ENCODE results near the gene TSPOAP1.

The TSPOAP1 gene

DNA sequence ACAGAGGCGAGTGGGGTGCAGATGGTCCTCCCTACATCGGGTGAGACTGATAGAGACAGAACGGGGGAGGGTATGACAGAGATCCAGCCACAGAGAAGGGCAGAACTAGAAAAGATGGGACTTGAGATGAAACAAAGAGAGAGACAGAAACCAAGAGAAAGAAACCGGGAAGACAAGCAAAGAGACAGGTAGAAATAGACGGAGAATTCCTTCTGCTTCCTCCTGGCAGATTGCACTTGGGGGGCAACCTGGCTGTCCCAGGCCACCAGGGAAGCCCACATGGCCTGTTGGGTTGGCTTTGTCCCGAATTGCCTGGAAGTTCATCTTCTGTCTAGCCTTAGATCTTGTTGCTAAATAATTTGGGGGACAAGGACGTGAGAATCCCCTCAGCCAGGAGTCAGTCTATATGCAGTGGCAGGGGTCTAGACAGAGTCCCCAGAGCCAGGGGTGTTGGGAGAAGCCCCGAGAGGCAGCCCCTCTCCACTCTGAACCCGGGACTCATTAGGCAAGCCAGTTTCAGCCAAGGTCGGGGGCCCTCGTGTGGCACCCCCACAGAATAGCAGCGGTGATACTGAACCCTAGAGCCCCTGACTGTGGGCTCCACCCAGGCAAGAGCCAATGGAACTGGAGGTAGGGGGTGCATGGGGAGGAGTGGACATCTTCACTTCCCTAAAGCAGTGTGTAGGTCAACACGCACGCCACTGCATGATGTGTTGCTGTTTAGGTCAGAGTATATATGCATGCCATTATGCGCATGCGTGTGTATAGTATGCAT is 627 bp upstream of the TSPOAP1 start:
- TF ChIP-seq, protein P1, sequence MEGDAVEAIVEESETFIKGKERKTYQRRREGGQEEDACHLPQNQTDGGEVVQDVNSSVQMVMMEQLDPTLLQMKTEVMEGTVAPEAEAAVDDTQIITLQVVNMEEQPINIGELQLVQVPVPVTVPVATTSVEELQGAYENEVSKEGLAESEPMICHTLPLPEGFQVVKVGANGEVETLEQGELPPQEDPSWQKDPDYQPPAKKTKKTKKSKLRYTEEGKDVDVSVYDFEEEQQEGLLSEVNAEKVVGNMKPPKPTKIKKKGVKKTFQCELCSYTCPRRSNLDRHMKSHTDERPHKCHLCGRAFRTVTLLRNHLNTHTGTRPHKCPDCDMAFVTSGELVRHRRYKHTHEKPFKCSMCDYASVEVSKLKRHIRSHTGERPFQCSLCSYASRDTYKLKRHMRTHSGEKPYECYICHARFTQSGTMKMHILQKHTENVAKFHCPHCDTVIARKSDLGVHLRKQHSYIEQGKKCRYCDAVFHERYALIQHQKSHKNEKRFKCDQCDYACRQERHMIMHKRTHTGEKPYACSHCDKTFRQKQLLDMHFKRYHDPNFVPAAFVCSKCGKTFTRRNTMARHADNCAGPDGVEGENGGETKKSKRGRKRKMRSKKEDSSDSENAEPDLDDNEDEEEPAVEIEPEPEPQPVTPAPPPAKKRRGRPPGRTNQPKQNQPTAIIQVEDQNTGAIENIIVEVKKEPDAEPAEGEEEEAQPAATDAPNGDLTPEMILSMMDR (IDR thresholded peaks at IDR 0.05; ENCODE audit: control extremely low read depth, extremely low read depth, low read depth, missing control alignments), result peak; percentile 65
- POLR2A ChIA-PET, result interaction anchor here (4.1 kb wide), 1 partner anchor 9 kb away, joined by 39 read pairs; no protein-coding TSS in a partner anchor
- DNase-seq (ENCODE audit: extremely low spot score), result peak; percentile 76
- CTCF ChIA-PET, result interaction anchor here (3.9 kb wide), 1 partner anchor 12 kb away, joined by 42 read pairs; no protein-coding TSS in a partner anchor

DNA sequence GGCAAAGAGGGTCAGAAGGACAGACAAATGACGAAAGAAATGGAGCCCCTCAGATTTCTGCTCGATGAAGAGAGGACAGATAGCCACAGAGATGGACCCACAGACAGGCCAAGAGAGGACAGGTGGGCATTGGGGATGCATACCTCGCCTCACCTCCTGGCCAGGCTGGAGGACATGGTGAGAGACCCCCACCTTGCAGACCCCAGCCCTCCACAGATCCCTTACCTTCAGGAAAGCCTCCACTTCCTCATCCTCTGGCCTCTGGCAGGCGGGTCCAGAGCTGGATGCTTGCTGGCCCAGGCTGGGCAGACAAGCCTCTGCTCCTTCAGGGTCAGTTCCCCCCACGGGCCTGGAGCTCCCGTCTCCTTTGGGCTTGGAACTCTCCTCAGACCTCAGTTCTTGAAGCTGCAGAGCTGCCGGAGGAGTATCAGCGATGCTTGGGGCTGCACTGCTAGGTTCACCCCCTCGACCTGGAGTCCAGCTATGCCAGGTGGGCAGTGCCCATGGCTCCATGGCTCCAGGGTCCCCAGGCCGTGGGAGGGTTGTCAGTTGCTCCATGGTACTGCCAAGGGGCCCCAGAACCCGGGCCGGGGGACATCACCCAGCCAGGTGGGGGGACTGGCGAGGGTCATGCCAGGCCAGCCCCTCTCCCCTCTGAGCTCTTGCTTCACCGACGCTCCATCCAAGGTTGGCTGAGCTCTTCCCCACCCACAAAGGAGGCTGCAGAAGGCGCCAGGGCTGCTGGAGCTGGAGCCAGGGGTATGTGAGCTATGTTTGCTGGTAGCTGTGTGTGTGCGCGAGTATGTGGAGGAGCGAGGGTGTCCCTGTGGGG is 1.0 kb downstream of the TSPOAP1 start:
- TF ChIP-seq, protein P1 (IDR thresholded peaks at IDR 0.05; ENCODE audit: control extremely low read depth, extremely low read depth, low read depth, missing control alignments), result no peak
- POLR2A ChIA-PET, result interaction anchor here (0.9 to 4.1 kb wide), 5 partner anchors 10 to 192 kb away, joined by 3 to 39 read pairs (median 4); no protein-coding TSS in a partner anchor
- DNase-seq (ENCODE audit: extremely low spot score), result no peak
- CTCF ChIA-PET, result interaction anchor here (0.7 to 3.9 kb wide), 7 partner anchors 10 to 78 kb away, joined by 3 to 42 read pairs (median 4); no protein-coding TSS in a partner anchor

DNA sequence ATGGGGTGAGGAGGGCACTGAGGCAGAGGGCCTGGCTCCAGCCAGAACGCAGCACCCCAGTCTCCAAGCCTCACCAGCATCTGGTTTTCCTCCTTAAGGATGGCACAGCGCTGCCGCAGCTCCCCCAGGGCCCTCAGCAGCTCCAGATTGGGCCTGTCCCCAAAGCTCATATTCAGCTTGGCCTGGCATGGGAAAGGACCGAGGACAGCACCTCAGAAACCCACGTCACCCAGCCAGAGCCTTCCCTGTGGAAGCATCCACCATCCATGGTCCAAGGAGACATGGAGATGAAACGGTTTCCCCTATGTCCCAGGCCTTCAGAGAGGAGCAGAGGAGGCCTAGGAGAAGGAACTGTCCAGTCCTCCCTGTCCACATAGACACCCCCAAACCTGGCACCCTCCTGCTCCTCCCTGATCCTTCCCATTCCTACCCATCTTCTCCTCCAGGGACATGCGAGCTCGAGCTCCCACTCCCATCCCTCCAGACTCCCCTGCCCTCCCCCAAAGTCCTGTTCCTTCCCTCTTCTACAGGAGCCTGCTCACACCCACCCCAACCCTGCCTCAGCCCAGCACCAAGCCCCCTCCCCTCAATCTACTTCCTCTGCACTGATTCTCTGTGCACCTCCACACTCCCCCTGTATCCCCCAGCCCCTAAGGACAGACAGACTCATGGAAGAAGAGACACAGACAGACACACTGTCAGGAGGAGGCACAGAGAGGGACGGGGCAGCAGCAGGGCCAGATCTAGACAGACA is 1.8 kb downstream of the TSPOAP1 start:
- ChIA-PET POLR2A (interaction anchor here (1.9 to 4.1 kb wide), 4 partner anchors 9 to 26 kb away, joined by 7 to 39 read pairs (median 26); partner anchors contain the start of gene SUPT4H1), CTCF (interaction anchor here (0.9 to 3.9 kb wide), 8 partner anchors 9 to 77 kb away, joined by 3 to 42 read pairs (median 4); no protein-coding TSS in a partner anchor)
- DNase-seq (ENCODE audit: extremely low spot score), result no peak
- TF ChIP-seq, protein P1 (IDR thresholded peaks at IDR 0.05; ENCODE audit: control extremely low read depth, extremely low read depth, low read depth, missing control alignments), result no peak

- TF ChIP-seq, protein P1 (IDR thresholded peaks at IDR 0.05; ENCODE audit: control extremely low read depth, extremely low read depth, low read depth, missing control alignments), result no peak
- no peak for DNase-seq (ENCODE audit: extremely low spot score)
- ChIA-PET CTCF (interaction anchor here (1.0 to 3.9 kb wide), 8 partner anchors 9 to 126 kb away, joined by 3 to 42 read pairs (median 4); partner anchors contain the start of gene SUPT4H1), POLR2A (interaction anchor here (0.5 to 4.1 kb wide), 6 partner anchors 8 to 347 kb away, joined by 5 to 39 read pairs (median 12); partner anchors contain the start of genes RNF43 and SUPT4H1)
Observed at GRCh38 chr17:58325976-58326468, 2.6 kb downstream of the TSPOAP1 start.

GRCh38 chr17:58325289-58325726 is 3.3 kb downstream of the TSPOAP1 start:
- DNase-seq (ENCODE audit: extremely low spot score), result no peak
- CTCF ChIA-PET, result interaction anchor here (1.0 to 3.9 kb wide), 5 partner anchors 9 to 125 kb away, joined by 3 to 42 read pairs (median 5); partner anchors contain the start of gene SUPT4H1
- TF ChIP-seq, protein P1 (IDR thresholded peaks at IDR 0.05; ENCODE audit: control extremely low read depth, extremely low read depth, low read depth, missing control alignments), result no peak
- POLR2A ChIA-PET, result interaction anchor here (0.5 to 4.1 kb wide), 6 partner anchors 8 to 346 kb away, joined by 5 to 39 read pairs (median 12); partner anchors contain the start of genes RNF43 and SUPT4H1

Measured in GM10248 (cell line).